H1 (cell line): ENCODE data around the gene CCDC106. TPM values are rescaled to one million over a fixed set of nuclear protein-coding genes. Genes with fewer than 3 reads are reported as not detected.

Experiments
- BRCA1 ChIP-seq: IDR thresholded peaks from 2 replicates; pipeline ENCODE4 v1.6.1; 2012; ENCODE audit warnings: low read depth, low read length, improper control_type of control experiment
- CHD1 ChIP-seq: IDR thresholded peaks from 2 replicates; pipeline ENCODE4 v1.6.1; 2012; ENCODE audit warnings: low read depth, low read length, improper control_type of control experiment
- JUND ChIP-seq: IDR thresholded peaks from 2 replicates; pipeline ENCODE4 v1.6.1; 2011; ENCODE audit warnings: mild to moderate bottlenecking, improper control_type of control experiment, low read length
- POLR2AphosphoS5 ChIP-seq: IDR thresholded peaks from 2 replicates; pipeline ENCODE4 v1.6.1; 2011; ENCODE audit warnings: low read depth, low read length
- POU5F1 ChIP-seq: IDR thresholded peaks from 2 replicates; pipeline ENCODE4 v1.6.1; 2011; ENCODE audit warnings: low read depth, mild to moderate bottlenecking, low read length, moderate library complexity
- polyA plus RNA-seq, 7 experiments: library from polyadenylated mRNA; depleted of rRNA in 3 of 7; stranded (reverse) in 5 of 7; unstranded in 2 of 7; fragments of >200 nt in 5 of 7; fragments of 200-250 nt in 2 of 7; gene quantifications; 1 replicate in 5 of 7; 2 replicates in 1 of 7; 4 replicates in 1 of 7; pipeline versions ENCODE4 v1.2.1 to v1.2.3, GENCODE V29; 2011 to 2013; ENCODE audit warnings: missing spikeins in 2 of 7, mixed read lengths in 2 of 7
- total RNA-seq: library from RNA; stranded (reverse); fragmentation: NEBNext Ultra II Directional; extraction: Animal tissue kit (Norgen Biotek cat#: 25700); gene quantifications from 2 replicates; pipeline ENCODE4 v1.2.1, GENCODE V29; 2021

Gene CCDC106
- total and polyA plus RNA-seq, 2 of the 8 experiments (the other 6 are each of a cell fraction or from before 2014, with no cell fraction given): 12.0 to 20.1 TPM

DNA sequence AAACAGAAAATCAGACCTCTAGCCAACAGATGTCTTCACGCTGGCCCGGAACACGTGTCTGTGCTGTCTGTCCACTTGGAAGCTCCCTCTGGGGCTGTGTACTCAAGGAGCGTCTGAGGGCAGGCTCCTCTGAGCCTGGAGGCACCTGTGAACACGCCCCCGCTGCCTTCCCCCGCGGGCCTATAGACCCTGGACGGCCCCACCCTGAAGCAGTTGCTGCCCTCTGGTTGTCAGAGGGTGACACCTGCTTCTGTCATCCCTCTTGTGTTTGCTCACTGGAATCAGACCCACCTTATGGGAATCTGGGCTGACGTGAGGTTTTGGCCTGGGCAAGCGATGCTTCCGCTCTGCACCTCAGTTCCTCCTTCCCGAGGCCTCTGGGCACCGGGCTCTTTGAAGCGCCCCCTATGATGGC lies 46.2 kb downstream of the CCDC106 start (continued):
- TF ChIP-seq JUND (no peak), CHD1 (no peak), POLR2AphosphoS5 (no peak), POU5F1 (no peak), BRCA1 (no peak)
